Measurements from ENCODE around the gene SMR3B. TPM values are rescaled to one million over a fixed set of nuclear protein-coding genes. Genes with fewer than 3 reads are reported as not detected.

Gene SMR3B
- total RNA-seq, result not detected

DNA sequence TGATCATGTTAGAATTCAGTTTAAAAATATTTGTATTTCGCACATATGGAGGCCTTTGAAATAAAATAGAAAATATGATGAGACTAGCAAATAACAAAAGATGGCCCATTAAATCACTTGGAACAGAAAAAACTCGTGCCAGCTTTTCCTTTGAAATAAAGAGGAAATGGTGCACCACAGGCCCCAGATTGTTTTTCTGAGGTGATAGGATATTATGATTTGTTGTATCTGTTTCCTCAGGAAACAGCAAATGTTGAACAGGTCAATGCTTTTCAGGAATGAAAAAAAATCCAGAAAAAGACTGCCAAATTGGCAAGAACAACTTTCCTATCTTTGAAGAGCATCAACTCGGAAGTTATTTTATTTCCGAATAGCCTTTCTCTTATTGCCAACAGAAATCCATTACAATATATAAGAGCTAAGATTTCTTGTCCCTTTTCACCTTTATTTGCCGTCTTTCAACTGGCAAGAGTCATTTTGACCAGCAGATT is at the start of gene SMR3B:
SMR3B (plus strand) TSS at position 441 of the 491 bp plus-strand sequence. CDS start 1,380 bp downstream, outside the sequence.
- DNase-seq (ENCODE audit: low spot score in 2 of 2), result no peak
- Histone ChIP-seq H3K36me3 (no peaks in the 10 kb centered on the region), H3K27ac (no peak within 1 kb of the TSS), H3K4me3 (no peak within 1 kb of the TSS), H3K9me3 (no peaks in the 10 kb centered on the region), H3K27me3 (no peaks in the 10 kb centered on the region), H3K4me1 (no peaks in the 10 kb centered on the region)
- 73% methylated on average over 5 of the region's 5 CpGs for WGBS
- TF ChIP-seq POLR2A (IDR thresholded peaks at IDR 0.05), result no peak

DNA sequence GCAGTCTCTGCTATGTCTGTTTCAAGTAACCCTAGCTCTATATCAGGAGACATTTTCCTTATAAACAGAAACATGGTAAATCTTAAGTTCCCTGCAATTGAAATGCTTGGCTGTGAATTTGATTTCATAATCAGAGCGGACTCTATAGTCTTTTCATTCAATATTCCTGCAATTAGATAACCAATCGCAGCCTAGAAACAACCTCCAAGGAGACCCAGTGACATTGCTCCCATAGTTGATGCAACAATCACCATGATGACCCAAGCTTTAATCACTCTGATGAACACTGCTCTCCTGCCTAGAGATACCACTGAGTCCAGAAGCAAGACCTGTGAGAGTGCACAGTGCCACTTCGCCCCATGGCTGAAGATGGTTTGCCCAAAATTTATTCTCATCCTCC is 48.2 kb upstream of the SMR3B start, which contains the start of gene CABS1:
CABS1 (plus strand) TSS at position 301 of the 400 bp plus-strand sequence; CDS start at position 360, 59 bp downstream.
- H3K4me3 ChIP-seq, result no peak within 1 kb of the TSS
- no peaks in the 10 kb centered on the region for H3K4me1 ChIP-seq
- no peak within 1 kb of the TSS for H3K27ac ChIP-seq
- no peak for TF ChIP-seq EP300 (IDR thresholded peaks at IDR 0.05)
- no peak for TF ChIP-seq POLR2AphosphoS5 (IDR thresholded peaks at IDR 0.05)
- TF ChIP-seq POLR2A (IDR thresholded peaks at IDR 0.05), result no peak
- TF ChIP-seq, protein P1, sequence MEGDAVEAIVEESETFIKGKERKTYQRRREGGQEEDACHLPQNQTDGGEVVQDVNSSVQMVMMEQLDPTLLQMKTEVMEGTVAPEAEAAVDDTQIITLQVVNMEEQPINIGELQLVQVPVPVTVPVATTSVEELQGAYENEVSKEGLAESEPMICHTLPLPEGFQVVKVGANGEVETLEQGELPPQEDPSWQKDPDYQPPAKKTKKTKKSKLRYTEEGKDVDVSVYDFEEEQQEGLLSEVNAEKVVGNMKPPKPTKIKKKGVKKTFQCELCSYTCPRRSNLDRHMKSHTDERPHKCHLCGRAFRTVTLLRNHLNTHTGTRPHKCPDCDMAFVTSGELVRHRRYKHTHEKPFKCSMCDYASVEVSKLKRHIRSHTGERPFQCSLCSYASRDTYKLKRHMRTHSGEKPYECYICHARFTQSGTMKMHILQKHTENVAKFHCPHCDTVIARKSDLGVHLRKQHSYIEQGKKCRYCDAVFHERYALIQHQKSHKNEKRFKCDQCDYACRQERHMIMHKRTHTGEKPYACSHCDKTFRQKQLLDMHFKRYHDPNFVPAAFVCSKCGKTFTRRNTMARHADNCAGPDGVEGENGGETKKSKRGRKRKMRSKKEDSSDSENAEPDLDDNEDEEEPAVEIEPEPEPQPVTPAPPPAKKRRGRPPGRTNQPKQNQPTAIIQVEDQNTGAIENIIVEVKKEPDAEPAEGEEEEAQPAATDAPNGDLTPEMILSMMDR (IDR thresholded peaks at IDR 0.05), result no peak
- no peaks in the 10 kb centered on the region for H3K9me3 ChIP-seq
- H3K27me3 ChIP-seq, result no peaks in the 10 kb centered on the region
- no peak for DNase-seq (ENCODE audit: low spot score in 2 of 2)
- H3K36me3 ChIP-seq, result no peaks in the 10 kb centered on the region
- WGBS, result 99% methylated on average over 3 of the region's 3 CpGs

DNA sequence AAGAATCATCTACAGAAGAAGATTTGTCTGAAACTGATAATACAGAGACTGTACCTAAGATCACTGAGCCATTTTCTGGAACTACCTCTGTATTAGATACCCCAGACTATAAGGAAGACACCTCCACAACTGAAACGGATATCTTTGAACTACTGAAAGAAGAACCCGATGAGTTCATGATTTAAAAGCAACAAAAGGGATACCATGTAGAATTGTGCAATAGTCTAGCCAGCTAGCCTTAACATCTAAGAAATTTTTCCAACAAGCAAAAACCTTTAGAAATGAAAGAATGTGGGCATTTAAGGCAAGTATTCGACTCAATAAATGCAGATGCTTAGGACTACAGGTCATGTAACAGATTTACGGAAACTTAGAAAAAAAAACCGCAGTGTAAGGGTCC is 46.9 kb upstream of the SMR3B start:
- 78% methylated on average over 5 of the region's 5 CpGs for WGBS
- H3K36me3 ChIP-seq, result no peaks in the 10 kb centered on the region
- TF ChIP-seq POLR2AphosphoS5 (IDR thresholded peaks at IDR 0.05) (no peak), EP300 (IDR thresholded peaks at IDR 0.05) (no peak), POLR2A (IDR thresholded peaks at IDR 0.05) (no peak)
- TF ChIP-seq, protein P1 (IDR thresholded peaks at IDR 0.05), result no peak

DNA sequence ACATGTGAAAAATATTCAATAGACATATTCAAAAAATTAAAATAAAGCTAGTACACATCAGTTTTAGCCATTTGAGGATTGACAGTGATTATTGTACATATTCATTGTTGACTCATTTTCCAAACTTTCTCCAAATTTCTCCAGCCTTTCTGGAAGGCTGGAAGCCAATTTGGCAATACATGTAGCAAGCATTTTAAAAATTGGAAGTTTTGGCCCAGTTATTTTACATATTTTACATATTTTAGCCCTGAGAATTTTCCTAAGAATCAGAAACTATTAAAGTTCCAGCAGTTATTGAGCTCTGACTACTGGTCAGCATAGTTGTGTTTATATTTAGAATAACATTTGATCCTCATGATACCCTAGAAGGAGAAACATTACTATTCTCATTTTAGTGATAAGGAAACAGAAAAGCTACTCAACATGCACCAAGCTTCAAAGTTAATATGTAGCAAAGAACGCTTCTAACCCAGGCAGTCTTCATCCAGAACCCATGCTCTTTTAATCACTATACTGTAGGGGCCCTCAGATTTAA is 45.0 kb upstream of the SMR3B start:
- H3K27me3 ChIP-seq, result no peaks in the 10 kb centered on the region
- H3K27ac ChIP-seq, result no peak overlapping the region
- no peak overlapping the region for H3K4me3 ChIP-seq
- no peaks in the 10 kb centered on the region for H3K36me3 ChIP-seq
- WGBS, result 58% methylated on average over 1 of the region's 1 CpG
- H3K9me3 ChIP-seq, result no peaks in the 10 kb centered on the region
- TF ChIP-seq POLR2AphosphoS5 (IDR thresholded peaks at IDR 0.05) (no peak), POLR2A (IDR thresholded peaks at IDR 0.05) (no peak), EP300 (IDR thresholded peaks at IDR 0.05) (no peak)
- TF ChIP-seq, protein P1 (IDR thresholded peaks at IDR 0.05), result no peak
- no peaks in the 10 kb centered on the region for H3K4me1 ChIP-seq
- no peak for DNase-seq (ENCODE audit: low spot score in 2 of 2)

More for the DNA sequence above, 46.9 kb upstream of the SMR3B start:
- Histone ChIP-seq H3K27ac (no peak overlapping the region), H3K4me1 (no peaks in the 10 kb centered on the region), H3K9me3 (no peaks in the 10 kb centered on the region), H3K4me3 (no peak overlapping the region), H3K27me3 (no peaks in the 10 kb centered on the region)
- DNase-seq (ENCODE audit: low spot score in 2 of 2), result no peak

DNA sequence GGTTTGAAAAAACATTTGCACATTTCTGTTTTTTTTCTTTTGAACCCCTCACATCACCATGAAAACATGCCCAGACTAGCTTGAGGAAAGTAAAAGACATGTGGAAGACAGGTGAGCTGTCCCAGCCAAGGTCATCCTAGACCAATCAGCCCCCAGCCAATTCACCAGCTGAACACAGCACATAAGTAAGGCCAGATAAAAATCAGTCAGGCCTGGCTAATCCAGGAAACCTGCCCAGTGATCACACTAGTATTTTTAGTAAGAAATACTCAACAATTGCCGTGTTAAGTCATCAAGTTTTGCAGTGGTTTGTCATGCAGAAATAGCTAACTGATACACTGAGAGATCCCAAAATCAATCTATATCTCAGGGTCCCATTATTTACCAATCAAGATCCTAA is 26.7 kb upstream of the SMR3B start:
- TF ChIP-seq POLR2A (IDR thresholded peaks at IDR 0.05), result no peak
- TF ChIP-seq, protein P1 (IDR thresholded peaks at IDR 0.05), result no peak
- no peak for TF ChIP-seq EP300 (IDR thresholded peaks at IDR 0.05)
- TF ChIP-seq POLR2AphosphoS5 (IDR thresholded peaks at IDR 0.05), result no peak
- H3K9me3 ChIP-seq, result no peaks in the 10 kb centered on the region
- 40% methylated on average over 1 of the region's 1 CpG for WGBS
- H3K4me1 ChIP-seq, result no peaks in the 10 kb centered on the region
- no peaks in the 10 kb centered on the region for H3K27me3 ChIP-seq
- no peak for DNase-seq (ENCODE audit: low spot score in 2 of 2)
- no peak overlapping the region for H3K4me3 ChIP-seq
- H3K27ac ChIP-seq, result no peak overlapping the region
- H3K36me3 ChIP-seq, result no peaks in the 10 kb centered on the region

Data from suprapubic skin (tissue), 4 donors.